ENCODE data around the gene TGM4. TPM values are rescaled to one million over a fixed set of nuclear protein-coding genes. Genes with fewer than 3 reads are reported as not detected.
"Not testable (repeated sequence)": the region's sequence is repeated elsewhere in the genome, so short reads cannot be mapped to it uniquely, and the experiment has no call there.

The TGM4 gene
- total and polyA plus RNA-seq, 9 donors: not detected

DNA sequence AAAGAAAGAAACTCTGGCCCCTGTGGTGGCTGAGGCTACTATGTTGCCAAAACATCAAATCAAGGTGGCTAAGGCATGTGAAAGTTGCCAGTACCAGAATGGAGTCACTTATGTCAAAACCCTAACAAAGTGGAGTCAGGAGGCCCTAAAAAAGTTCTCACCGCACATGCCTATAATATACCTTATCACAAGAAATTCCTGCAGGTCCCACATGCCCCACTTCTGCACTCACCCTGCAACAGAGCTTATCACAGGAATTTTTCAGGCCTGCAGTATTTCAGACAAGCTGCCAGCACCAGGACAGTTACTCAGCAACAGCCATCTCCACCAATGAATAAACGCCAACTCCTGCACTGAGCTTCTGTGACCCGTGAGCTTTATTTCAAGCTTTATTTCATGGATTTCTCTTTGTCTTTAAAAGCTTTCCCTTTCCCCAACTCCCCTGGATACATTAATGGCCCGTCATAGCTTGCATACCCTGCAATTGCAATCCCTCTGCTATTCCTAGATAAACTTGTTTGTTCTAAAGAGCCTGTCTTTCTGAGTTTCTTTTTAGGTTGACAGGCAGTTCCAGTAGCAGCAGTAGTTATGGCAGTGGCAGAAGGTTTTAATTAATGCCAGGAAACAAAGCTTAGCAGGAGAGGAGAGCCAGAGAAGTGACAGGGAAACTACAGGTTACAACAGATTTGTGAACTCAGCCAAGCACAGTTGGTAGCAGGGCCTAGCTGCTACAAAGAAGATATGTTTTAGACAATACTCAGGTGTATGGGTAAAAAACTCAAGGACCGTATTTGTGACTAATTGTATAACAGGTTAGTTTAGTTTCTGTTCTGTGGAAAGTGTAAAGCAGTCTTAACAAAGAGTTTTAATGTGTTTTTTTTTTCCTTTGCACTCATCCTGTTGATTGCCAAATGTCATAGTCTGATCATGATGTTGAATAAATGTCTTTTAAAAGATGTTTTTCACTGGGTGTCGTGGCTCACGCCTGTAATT, 28.6 kb upstream of the TGM4 start:
- no peaks in the 10 kb centered on the region for H3K9me3 ChIP-seq
- no peak overlapping the region for H3K4me3 ChIP-seq
- TF ChIP-seq EP300 (IDR thresholded peaks at IDR 0.05): no peak
- TF ChIP-seq POLR2A (IDR thresholded peaks at IDR 0.05): no peak
- TF ChIP-seq, protein P1, sequence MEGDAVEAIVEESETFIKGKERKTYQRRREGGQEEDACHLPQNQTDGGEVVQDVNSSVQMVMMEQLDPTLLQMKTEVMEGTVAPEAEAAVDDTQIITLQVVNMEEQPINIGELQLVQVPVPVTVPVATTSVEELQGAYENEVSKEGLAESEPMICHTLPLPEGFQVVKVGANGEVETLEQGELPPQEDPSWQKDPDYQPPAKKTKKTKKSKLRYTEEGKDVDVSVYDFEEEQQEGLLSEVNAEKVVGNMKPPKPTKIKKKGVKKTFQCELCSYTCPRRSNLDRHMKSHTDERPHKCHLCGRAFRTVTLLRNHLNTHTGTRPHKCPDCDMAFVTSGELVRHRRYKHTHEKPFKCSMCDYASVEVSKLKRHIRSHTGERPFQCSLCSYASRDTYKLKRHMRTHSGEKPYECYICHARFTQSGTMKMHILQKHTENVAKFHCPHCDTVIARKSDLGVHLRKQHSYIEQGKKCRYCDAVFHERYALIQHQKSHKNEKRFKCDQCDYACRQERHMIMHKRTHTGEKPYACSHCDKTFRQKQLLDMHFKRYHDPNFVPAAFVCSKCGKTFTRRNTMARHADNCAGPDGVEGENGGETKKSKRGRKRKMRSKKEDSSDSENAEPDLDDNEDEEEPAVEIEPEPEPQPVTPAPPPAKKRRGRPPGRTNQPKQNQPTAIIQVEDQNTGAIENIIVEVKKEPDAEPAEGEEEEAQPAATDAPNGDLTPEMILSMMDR (IDR thresholded peaks at IDR 0.05): no peak
- H3K27ac ChIP-seq: no peak overlapping the region
- H3K4me1 ChIP-seq (ENCODE audit: insufficient read depth): peaks cover 6% of the 10 kb centered on the region
- peak in 1 of 5 donors; percentile 15 for DNase-seq
- intact Hi-C loops (cut with DNase I): no loop called here
- H3K27me3 ChIP-seq: no peaks in the 10 kb centered on the region
- H3K36me3 ChIP-seq: no peaks in the 10 kb centered on the region
- WGBS, 3 donors: 43 to 44% (median 43%) methylated on average over 7 of the region's 7 CpGs

DNA sequence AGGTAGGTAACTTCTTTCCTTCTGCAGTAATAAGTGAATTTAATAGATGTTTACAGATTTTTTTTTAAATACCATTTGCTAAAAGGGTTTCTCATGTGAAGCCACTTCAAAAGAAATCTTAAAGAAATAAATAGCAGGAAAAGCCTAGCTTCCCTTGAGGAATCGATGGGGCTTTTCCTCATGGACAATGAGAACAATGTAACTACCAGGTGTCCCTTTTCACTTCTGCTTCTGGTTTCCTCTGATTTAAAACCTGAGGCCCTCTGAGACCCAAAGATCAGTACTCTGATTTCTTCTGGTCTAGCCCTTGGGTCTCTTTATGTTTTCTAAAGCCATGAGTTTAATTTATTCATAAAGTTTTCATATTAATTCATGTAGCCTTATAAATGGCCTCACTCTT, 25.8 kb upstream of the TGM4 start:
- Histone ChIP-seq H3K36me3 (no peaks in the 10 kb centered on the region), H3K27ac (no peak overlapping the region), H3K4me1 (ENCODE audit: insufficient read depth) (peaks cover 6% of the 10 kb centered on the region), H3K4me3 (no peak overlapping the region), H3K9me3 (no peaks in the 10 kb centered on the region), H3K27me3 (no peaks in the 10 kb centered on the region)
- no peak for DNase-seq
- TF ChIP-seq POLR2A (IDR thresholded peaks at IDR 0.05): no peak
- TF ChIP-seq, protein P1 (IDR thresholded peaks at IDR 0.05): no peak
- no peak for TF ChIP-seq EP300 (IDR thresholded peaks at IDR 0.05)
- 82 to 95% (median 87%) methylated on average over 1 of the region's 1 CpG for WGBS, 3 donors
- intact Hi-C loops (cut with DNase I): no loop called here

DNA sequence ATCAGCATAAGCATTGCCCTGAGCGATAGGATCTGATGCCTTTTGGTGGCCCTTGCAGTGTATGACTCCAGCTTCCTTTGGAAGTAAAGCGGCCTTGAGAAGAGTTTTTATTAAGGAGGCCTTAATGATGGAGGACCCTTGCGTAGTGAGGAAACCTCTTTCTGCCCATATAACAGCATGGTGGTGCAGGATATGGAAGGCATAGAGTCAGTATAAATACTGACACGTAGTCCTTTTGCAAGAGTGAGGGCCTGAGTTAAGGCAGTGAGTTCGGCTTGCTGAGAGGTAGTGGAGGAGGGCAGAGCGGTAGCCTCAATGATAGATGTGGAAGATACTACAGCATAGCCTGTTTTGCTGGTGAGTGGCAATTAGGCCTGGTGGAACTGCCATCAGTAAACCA, 17.7 kb upstream of the TGM4 start:
- H3K4me1 ChIP-seq (ENCODE audit: insufficient read depth); H3K27me3 ChIP-seq; H3K36me3 ChIP-seq; DNase-seq; H3K9me3 ChIP-seq; H3K27ac ChIP-seq; H3K4me3 ChIP-seq; intact Hi-C loops (cut with DNase I): not testable (repeated sequence)
- 96 to 97% (median 97%) methylated on average over 6 of the region's 6 CpGs for WGBS, 3 donors

DNA sequence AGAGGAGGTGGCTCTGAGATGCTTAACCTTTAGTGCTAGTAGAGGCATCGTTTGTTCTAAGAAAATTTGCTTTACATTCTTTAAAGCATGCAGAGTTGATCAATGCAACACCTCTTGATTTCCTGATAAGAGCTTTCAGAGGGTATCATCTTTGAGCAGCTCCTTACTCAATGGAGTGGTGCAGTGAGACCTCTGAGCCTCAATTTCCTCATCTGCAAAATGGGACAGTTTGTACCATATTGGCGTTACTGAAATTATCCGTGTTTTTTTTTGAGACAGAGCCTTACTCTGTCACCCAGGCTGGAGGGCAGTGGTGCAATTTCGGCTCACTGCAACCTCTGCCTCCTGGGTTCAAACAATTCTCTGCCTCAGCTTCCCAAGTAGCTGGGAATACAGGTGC, 14.3 kb upstream of the TGM4 start:
- Histone ChIP-seq H3K9me3 (peaks cover 0 to 4% of the 10 kb centered on the region in 2 donors), H3K4me1 (ENCODE audit: insufficient read depth) (peaks cover 5% of the 10 kb centered on the region), H3K27ac (no peak overlapping the region), H3K27me3 (no peaks in the 10 kb centered on the region), H3K36me3 (no peaks in the 10 kb centered on the region), H3K4me3 (no peak overlapping the region)
- TF ChIP-seq, protein P1 (IDR thresholded peaks at IDR 0.05): no peak
- TF ChIP-seq POLR2A (IDR thresholded peaks at IDR 0.05): no peak
- no peak for TF ChIP-seq EP300 (IDR thresholded peaks at IDR 0.05)
- 92 to 95% (median 93%) methylated on average over 4 of the region's 4 CpGs for WGBS, 3 donors
- DNase-seq: no peak
- intact Hi-C loops (cut with DNase I): loop anchor here in 1 of 4 donors (5.0 to 10.0 kb wide), 2 partner anchors 105 to 827 kb away; partner anchors contain the start of gene SACM1L

All from ovary (tissue), 9 donors.